Colonic mucosa (tissue), 4 donors: ENCODE results near the gene ATN1. TPM values are rescaled to one million over a fixed set of nuclear protein-coding genes. Genes with fewer than 3 reads are reported as not detected.
A peak's percentile ranks its signal among the peaks of the same experiment; 100 is the strongest.
"Not testable (repeated sequence)": the region's sequence is repeated elsewhere in the genome, so short reads cannot be mapped to it uniquely, and the experiment has no call there.

ENCODE experiments used
- DNase-seq: peaks from one replicate; pipeline ENCODE4 v3.0.0-alpha.2; 2020
- H3K27ac ChIP-seq: fragments of 200-600 bp; one replicate; pipeline ENCODE4 v1.8.0; 2021
- H3K27me3 ChIP-seq: fragments of 200-600 bp; one replicate; pipeline ENCODE4 v1.8.0; 2021
- H3K36me3 ChIP-seq: fragments of 200-600 bp; one replicate; pipeline ENCODE4 v1.8.0; 2021
- H3K4me1 ChIP-seq: fragments of 200-600 bp; one replicate; pipeline ENCODE4 v1.8.0; 2021; ENCODE audit warnings: mild to moderate bottlenecking
- H3K4me3 ChIP-seq: fragments of 200-600 bp; one replicate; pipeline ENCODE4 v1.8.0; 2021
- H3K9ac ChIP-seq, 2 donors: one replicate each; pipeline ENCODE4 v1.7.0; 2013; ENCODE audit warnings: control low read depth in 2 of 2, low read depth in 2 of 2, low read length in 2 of 2
- H3K9me3 ChIP-seq: fragments of 200-600 bp; one replicate; pipeline ENCODE4 v1.8.0; 2021
- intact Hi-C: fragments of 100-400 bp; cut with DNase I; formaldehyde crosslinking; loops from one replicate; pipeline ENCODE4 v1.14.1; 2022
- total RNA-seq, 2 donors: library from RNA; stranded (reverse); fragmentation: NEBNext Ultra II Directional in 1 of 2; extraction: Animal tissue kit (Norgen Biotek cat#: 25700) in 1 of 2; gene quantifications; one replicate each; pipeline ENCODE4 v1.2.1, GENCODE V29; 2021
- TF ChIP-seq, protein P1 (sequence below): fragments of 200-600 bp; IDR thresholded peaks from one replicate; pipeline ENCODE4 v1.8.0; 2022; ENCODE audit warnings: antibody characterized with exemption, mild to moderate bottlenecking
- donor health status: healthy.
- donor health status: DM: no; HTN: no; CAD: no.
- donor health status: DM: no; HTN: no; CAD: no.

Gene ATN1
- total RNA-seq, 2 donors from 2014 or later = 67.5 to 103 TPM

DNA sequence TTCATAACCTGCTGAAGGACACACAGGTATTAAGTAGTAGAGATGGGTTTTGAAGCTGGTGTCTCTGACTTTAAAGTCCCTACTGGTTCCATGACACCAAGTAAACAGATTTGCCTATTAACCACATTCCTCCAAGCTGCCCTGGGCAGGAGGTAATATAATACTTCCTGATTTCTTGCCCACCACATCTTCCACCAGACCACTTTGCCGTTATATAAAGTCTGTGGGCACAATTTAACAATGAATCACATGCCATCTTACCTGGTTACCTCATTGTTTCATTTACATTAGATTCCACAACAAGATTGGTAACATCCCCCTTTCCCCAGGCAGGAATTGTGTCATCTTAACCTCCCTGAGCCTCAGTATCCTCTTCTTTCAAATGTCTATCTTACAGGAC is 24.0 kb upstream of the ATN1 start:
- H3K36me3 ChIP-seq = no peaks in the 10 kb centered on the region
- TF ChIP-seq, protein P1, sequence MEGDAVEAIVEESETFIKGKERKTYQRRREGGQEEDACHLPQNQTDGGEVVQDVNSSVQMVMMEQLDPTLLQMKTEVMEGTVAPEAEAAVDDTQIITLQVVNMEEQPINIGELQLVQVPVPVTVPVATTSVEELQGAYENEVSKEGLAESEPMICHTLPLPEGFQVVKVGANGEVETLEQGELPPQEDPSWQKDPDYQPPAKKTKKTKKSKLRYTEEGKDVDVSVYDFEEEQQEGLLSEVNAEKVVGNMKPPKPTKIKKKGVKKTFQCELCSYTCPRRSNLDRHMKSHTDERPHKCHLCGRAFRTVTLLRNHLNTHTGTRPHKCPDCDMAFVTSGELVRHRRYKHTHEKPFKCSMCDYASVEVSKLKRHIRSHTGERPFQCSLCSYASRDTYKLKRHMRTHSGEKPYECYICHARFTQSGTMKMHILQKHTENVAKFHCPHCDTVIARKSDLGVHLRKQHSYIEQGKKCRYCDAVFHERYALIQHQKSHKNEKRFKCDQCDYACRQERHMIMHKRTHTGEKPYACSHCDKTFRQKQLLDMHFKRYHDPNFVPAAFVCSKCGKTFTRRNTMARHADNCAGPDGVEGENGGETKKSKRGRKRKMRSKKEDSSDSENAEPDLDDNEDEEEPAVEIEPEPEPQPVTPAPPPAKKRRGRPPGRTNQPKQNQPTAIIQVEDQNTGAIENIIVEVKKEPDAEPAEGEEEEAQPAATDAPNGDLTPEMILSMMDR = no peak
- H3K9ac ChIP-seq = no peak overlapping the region
- no peaks in the 10 kb centered on the region for H3K9me3 ChIP-seq
- peaks cover 13% of the 10 kb centered on the region for H3K4me1 ChIP-seq
- intact Hi-C loops = no loop called here
- H3K27me3 ChIP-seq = no peaks in the 10 kb centered on the region
- no peak overlapping the region for H3K4me3 ChIP-seq
- no peak for DNase-seq
- H3K27ac ChIP-seq = no peak overlapping the region

DNA sequence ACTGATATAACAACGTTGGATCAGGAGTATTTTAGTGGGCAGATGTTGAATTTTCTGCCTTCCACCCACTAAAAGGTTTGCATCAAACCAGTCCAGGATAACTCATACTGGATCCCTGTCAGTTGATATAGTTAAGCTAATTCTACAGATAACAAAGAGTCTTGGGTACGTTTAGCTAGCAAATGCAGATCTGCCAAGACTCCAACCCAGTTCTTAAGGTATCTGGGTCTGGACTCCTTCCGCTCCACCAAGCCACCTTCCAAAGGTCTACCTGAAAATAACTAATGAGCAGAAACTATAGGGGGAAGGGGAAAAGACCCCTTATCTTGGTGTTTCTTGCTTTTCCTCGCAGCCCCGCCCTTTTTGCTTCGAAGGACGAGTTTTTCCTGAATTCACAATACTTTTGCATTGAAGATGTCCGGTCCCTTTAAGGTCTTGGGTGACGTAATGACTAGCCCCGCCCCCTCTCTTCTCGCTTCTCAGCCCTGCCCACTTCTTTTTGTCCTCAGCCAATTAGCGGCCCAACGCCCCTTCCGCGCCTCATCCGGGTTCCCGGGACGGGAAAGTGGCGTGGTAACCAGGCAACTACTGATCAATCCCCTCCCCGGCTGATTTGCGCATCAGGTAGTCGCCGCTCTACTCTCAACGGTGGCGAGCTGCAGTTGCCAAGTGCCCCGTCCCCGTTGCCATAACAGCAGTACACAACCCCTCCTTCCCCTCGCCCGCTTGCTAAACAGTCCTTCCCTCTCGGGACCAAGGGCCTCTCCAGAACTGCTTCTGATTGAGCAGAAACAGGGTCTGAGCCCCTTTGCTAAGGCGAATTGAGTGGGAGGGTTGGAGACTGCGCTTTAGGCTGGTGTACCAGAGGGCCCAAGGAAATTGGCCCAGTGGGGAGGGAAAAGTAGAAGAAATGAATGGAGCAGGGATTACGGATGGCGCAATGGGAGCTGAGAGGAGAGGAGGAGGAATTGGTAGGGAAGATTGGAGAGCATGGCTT is 23.2 kb upstream of the ATN1 start, which contains the start of gene LRRC23:
Gene LRRC23, plus strand, starts transcription at position 543 of the 997 bp plus-strand sequence. CDS start 812 bp downstream, outside the sequence.
- H3K27me3 ChIP-seq = no peaks in the 10 kb centered on the region
- DNase-seq = peak; percentile 99
- H3K27ac ChIP-seq = peak within 1 kb of the TSS; percentile 63
- TF ChIP-seq, protein P1 = no peak
- intact Hi-C loops = no loop called here
- H3K36me3 ChIP-seq = no peaks in the 10 kb centered on the region
- H3K9me3 ChIP-seq = no peaks in the 10 kb centered on the region
- H3K4me1 ChIP-seq = peaks cover 10% of the 10 kb centered on the region
- H3K4me3 ChIP-seq = peak within 1 kb of the TSS; percentile 56
- peak within 1 kb of the TSS; percentile 83 to 94 for H3K9ac ChIP-seq

DNA sequence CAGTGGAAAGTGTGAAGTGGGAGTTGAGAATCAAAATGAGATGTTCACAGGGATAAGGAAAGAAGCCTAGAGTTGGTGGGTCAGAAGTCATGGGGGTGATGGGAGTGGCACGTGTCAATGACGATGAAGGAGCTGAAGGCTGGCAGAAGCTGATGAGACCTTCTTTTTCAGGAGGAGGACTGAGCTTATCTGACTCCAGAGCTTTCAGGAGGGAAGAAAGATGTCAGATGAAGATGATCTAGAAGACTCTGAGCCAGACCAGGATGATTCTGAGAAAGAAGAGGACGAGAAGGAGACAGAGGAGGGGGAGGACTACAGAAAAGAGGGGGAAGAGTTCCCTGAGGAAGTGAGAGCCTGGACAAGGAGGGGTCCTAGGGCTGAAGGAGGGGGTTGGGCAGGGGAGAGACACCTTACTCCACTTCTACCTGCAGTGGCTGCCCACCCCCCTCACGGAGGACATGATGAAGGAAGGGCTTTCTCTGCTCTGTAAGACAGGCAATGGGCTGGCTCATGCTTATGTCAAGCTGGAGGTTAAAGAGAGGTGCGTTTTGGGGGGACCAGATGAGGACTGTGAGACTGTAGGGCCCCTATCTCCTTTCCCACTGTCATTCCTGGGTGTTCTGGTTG is 22.2 kb upstream of the ATN1 start:
- DNase-seq = no peak
- Histone ChIP-seq H3K4me1 (peaks cover under 1% of the 10 kb centered on the region), H3K36me3 (no peaks in the 10 kb centered on the region), H3K9ac (peak overlapping the region; percentile 83 to 94), H3K27me3 (no peaks in the 10 kb centered on the region), H3K4me3 (no peak overlapping the region), H3K9me3 (no peaks in the 10 kb centered on the region), H3K27ac (no peak overlapping the region)
- intact Hi-C loops = no loop called here
- TF ChIP-seq, protein P1 = no peak

DNA sequence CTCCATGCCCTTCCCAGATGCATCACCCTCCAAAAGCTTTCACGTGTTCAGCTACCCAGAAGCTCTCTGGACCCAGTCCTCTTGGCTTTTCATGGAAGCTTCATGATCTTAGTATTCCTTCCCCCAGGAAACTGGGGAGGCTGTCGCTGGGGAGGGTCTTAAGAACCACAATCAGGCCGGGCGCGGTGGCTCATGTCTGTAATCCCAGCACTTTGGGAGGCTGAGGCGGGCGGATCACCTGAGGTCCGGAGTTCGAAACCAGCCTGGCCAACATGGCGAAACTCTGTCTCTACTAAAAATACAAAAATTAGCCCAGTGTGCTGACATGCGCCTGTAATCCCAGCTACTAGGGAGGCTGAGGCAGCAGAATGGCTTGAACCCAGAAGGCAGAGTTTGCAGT is 19.6 kb upstream of the ATN1 start:
- H3K27me3 ChIP-seq, H3K9ac ChIP-seq, H3K9me3 ChIP-seq, H3K36me3 ChIP-seq, H3K4me3 ChIP-seq, intact Hi-C loops, H3K27ac ChIP-seq, DNase-seq, H3K4me1 ChIP-seq: not testable (repeated sequence)

DNA sequence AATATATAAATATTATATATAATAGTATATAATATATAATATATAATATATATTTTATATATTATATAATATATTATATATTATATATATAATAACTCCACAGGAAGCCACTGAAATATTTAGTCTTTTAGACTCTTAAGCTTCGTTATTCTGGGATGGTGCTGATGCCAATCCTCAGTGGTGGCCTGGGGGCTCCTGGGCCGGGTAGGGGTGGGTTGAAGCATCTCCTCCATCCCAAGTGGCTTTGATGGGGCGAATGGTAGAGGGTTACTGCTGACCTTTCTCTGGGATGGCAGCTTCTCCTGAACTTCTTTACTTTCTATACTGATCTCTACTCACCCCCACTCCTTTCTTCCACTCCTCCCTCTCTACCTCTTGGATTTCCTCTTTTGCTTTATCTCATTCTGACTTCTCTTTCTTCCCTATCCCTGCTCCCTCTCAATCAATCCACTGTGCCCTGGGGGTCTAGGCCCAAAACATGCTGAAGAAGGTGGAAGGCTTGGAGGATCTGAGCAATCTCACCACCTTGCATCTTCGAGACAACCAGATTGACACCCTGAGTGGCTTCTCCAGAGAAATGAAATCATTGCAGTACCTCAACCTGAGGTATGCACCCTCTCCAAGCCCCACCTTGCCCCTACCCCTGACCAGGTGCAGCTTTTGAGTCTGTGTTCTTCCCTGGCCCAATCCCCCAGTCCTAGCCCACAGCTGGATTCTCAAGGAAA is 18.2 kb upstream of the ATN1 start:
- Histone ChIP-seq H3K27ac (no peak overlapping the region), H3K9ac (no peak overlapping the region), H3K36me3 (no peaks in the 10 kb centered on the region), H3K9me3 (no peaks in the 10 kb centered on the region), H3K4me3 (no peak overlapping the region), H3K27me3 (no peaks in the 10 kb centered on the region), H3K4me1 (no peaks in the 10 kb centered on the region)
- intact Hi-C loops = no loop called here
- TF ChIP-seq, protein P1 = no peak
- no peak for DNase-seq
